Heart left ventricle (tissue), 16 donors: ENCODE data around the gene CLEC19A. TPM values are rescaled to one million over a fixed set of nuclear protein-coding genes. Genes with fewer than 3 reads are reported as not detected.
A peak's percentile ranks its signal among the peaks of the same experiment; 100 is the strongest.

Experiments used
- ATAC-seq, 4 donors: fragments of 200-7000 bp; cut with Tn5 transposase; one replicate each; pipeline ENCODE4 v1.9.1; 2020 to 2022; ENCODE audit warnings: moderate library complexity in 4 of 4, mild to moderate bottlenecking in 3 of 4, moderate number of reproducible peaks in 1 of 4
- DNase-seq, 5 donors: peaks; one replicate each; pipeline ENCODE4 v3.0.0-alpha.2; 2020
- H3K27ac ChIP-seq, 12 donors: fragments of 200-600 bp; sonication (generic) in 4 of 12; one replicate each; pipeline versions ENCODE4 v1.5.0 to v1.8.0; 2016 to 2022; ENCODE audit warnings: mild to moderate bottlenecking in 2 of 12
- H3K27me3 ChIP-seq, 9 donors: fragments of 200-600 bp; sonication (generic) in 2 of 9; one replicate each; pipeline versions ENCODE4 v1.5.1 to v1.8.0; 2016 to 2022; ENCODE audit warnings: mild to moderate bottlenecking in 3 of 9
- H3K36me3 ChIP-seq, 9 donors: fragments of 200-600 bp; sonication (generic) in 2 of 9; one replicate each; pipeline versions ENCODE4 v1.5.0 to v1.8.0; 2018 to 2022; ENCODE audit warnings: mild to moderate bottlenecking in 2 of 9
- H3K4me1 ChIP-seq, 12 donors: fragments of 200-600 bp; sonication (generic) in 4 of 12; one replicate each; pipeline versions ENCODE4 v1.5.0 to v1.8.0; 2016 to 2022; ENCODE audit warnings: mild to moderate bottlenecking in 3 of 12
- H3K4me3 ChIP-seq, 12 donors: fragments of 200-600 bp; sonication (generic) in 4 of 12; one replicate each; pipeline versions ENCODE4 v1.5.0 to v1.8.0; 2017 to 2022; ENCODE audit warnings: mild to moderate bottlenecking in 9 of 12, moderate library complexity in 4 of 12
- H3K9me3 ChIP-seq, 12 donors: fragments of 200-600 bp; sonication (generic) in 4 of 12; one replicate each; pipeline versions ENCODE4 v1.5.0 to v1.8.0; 2016 to 2022; ENCODE audit warnings: mild to moderate bottlenecking in 1 of 12
- CTCF ChIP-seq, 12 donors: fragments of 200-600 bp; sonication (generic) in 4 of 12; IDR thresholded peaks; one replicate each; pipeline versions ENCODE4 v1.5.0 to v1.8.0; 2018 to 2022; ENCODE audit warnings: antibody characterized with exemption in 12 of 12, mild to moderate bottlenecking in 5 of 12
- POLR2A ChIP-seq, 2 donors: fragments of 450-650 bp; IDR thresholded peaks; one replicate each; pipeline ENCODE4 v1.6.1; 2017; ENCODE audit warnings: antibody characterized with exemption in 2 of 2, mild to moderate bottlenecking in 2 of 2, moderate library complexity in 2 of 2
- WGBS, 4 donors: extraction: QIAGEN DNeasy Blood & Tissue Kit in 2 of 4; methylation state at CpG; one replicate each; pipeline versions ENCODE4 v1.1.5 to v1.1.7; 2013 to 2018; 5-methylcytosine and 5-hydroxymethylcytosine counted together
- intact Hi-C, 10 donors: fragments of 100-400 bp; cut with DNase I; formaldehyde crosslinking; loops; one replicate each; pipeline versions ENCODE4 v1.11.1 to v1.14.2; 2022
- polyA plus RNA-seq, 2 donors: library from polyadenylated mRNA; stranded (reverse); fragments of 200-250 nt; gene quantifications; one replicate each; pipeline ENCODE4 v1.2.3, GENCODE V29; 2013
- total RNA-seq, 9 donors: library from RNA; depleted of rRNA in 2 of 9; stranded (reverse); fragments of >200 nt in 2 of 9; fragmentation: NEBNext Ultra II Directional in 3 of 9; extraction: Animal tissue kit (Norgen Biotek cat#: 25700) in 3 of 9; gene quantifications; one replicate each; pipeline versions ENCODE4 v1.1.0 to v1.2.4, GENCODE V29; 2016 to 2023
- donor health status: ischemic (EF 13 %, LVEDD 7.1; RV severe dilation, severe dysfunction).
- donor health status: healthy with polysubstance abuse.
- donor health status: DM: no; HTN: yes; CAD: no.
- donor health status: DM: no; HTN: no; CAD: no.
- donor health status: ischemic (EF 25% LVEDD 6.9; RV normal size, moderate dysfunction).
- donor health status: ischemic (EF 25% LVEDD 5.7; RV mildly dilated, moderate dysfunction).
- donor health status: healthy.
- donor health status: DM: yes; HTN: yes; CAD: no.
- donor health status: ischemic (EF 35%, LVEDD 5.7; RV mildly dilated, moderate dysfunction).
- donor health status: nonischemic (EF 11% LVEDD 7.7; RV severe dilation, severe dysfunction).
- donor health status: DM: yes; HTN: yes; CAD: no.
- donor health status: PGD.
- donor health status: ischemic (EF 29% LVEDD 5.4; RV normal size, mild dysfunction).
- donor health status: nonischemic (EF 23%, LVEDD 6.1; RV moderate dilation, normal function).

The CLEC19A gene
- total and polyA plus RNA-seq, 11 donors = not detected

DNA sequence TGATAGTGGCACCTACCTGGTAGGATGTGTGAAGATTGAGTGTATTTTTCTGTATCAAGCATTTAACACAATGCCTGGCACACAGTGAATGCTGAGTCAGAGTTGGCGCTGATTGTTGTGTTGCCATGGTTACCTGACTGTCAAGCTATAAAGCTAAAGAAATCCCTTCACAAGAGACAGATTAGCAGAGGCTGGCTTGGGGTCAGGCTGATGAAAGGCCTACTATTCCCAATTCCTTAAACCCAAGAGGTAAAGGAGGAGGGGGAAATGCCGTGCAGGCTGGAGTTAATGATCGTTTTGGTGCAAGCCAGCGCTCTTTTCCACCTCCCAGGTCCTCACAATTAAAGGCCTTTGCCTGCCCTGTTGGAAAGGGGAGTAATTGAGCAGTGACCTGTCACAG, 5.9 kb downstream of the CLEC19A start:
- ATAC-seq = no peak
- TF ChIP-seq CTCF (IDR thresholded peaks at IDR 0.05) = no peak
- TF ChIP-seq POLR2A (IDR thresholded peaks at IDR 0.05) = no peak
- no peak overlapping the region for H3K27ac ChIP-seq

GRCh38 chr16:19292186-19292585, 6.7 kb downstream of the CLEC19A start:
- TF ChIP-seq POLR2A (IDR thresholded peaks at IDR 0.05) (no peak), CTCF (IDR thresholded peaks at IDR 0.05) (no peak)
- no peaks in the 10 kb centered on the region for H3K9me3 ChIP-seq
- peaks cover 0 to 18% (median 0%) of the 10 kb centered on the region in 12 donors for H3K4me1 ChIP-seq
- 52 to 58% (median 55%) methylated on average over 5 of the region's 5 CpGs for WGBS, 4 donors
- ATAC-seq (no peak), DNase-seq (no peak)
- intact Hi-C loops = no loop called here
- H3K27ac ChIP-seq = no peak overlapping the region
- no peaks in the 10 kb centered on the region for H3K36me3 ChIP-seq
- H3K27me3 ChIP-seq = peaks cover 0 to 8% (median 0%) of the 10 kb centered on the region in 9 donors
- no peak overlapping the region for H3K4me3 ChIP-seq

More for the DNA sequence above, 5.9 kb downstream of the CLEC19A start:
- Histone ChIP-seq H3K27me3 (peaks cover 0 to 8% (median 0%) of the 10 kb centered on the region in 9 donors), H3K9me3 (no peaks in the 10 kb centered on the region), H3K4me3 (no peak overlapping the region), H3K36me3 (no peaks in the 10 kb centered on the region), H3K4me1 (peaks cover 0 to 18% (median 0%) of the 10 kb centered on the region in 12 donors)
- DNase-seq = no peak
- WGBS, 4 donors = 32 to 52% (median 48%) methylated on average over 4 of the region's 4 CpGs
- intact Hi-C loops = no loop called here

GRCh38 chr16:19294156-19294649, 8.7 kb downstream of the CLEC19A start:
- Histone ChIP-seq H3K27ac (peak overlapping the region in 2 of 12 donors; percentile 28 to 69), H3K4me1 (peaks cover 0 to 18% (median 0%) of the 10 kb centered on the region in 12 donors), H3K9me3 (no peaks in the 10 kb centered on the region), H3K4me3 (no peak overlapping the region), H3K27me3 (peaks cover 0 to 5% (median 0%) of the 10 kb centered on the region in 9 donors), H3K36me3 (no peaks in the 10 kb centered on the region)
- intact Hi-C loops = no loop called here
- ATAC-seq (peak; percentile 66 to 95 (median 89)), DNase-seq (peak in 4 of 5 donors; percentile 56 to 82 (median 59))
- TF ChIP-seq CTCF (IDR thresholded peaks at IDR 0.05) = no peak
- WGBS, 4 donors = 19 to 25% (median 20%) methylated on average over 5 of the region's 5 CpGs

- H3K4me3 ChIP-seq = no peak overlapping the region
- peaks cover 0 to 8% (median 0%) of the 10 kb centered on the region in 9 donors for H3K27me3 ChIP-seq
- TF ChIP-seq POLR2A (IDR thresholded peaks at IDR 0.05) (no peak), CTCF (IDR thresholded peaks at IDR 0.05) (no peak)
- H3K36me3 ChIP-seq = no peaks in the 10 kb centered on the region
- 44 to 100% (median 46%) methylated on average over 1 to 2 of the region's 2 CpGs for WGBS, 4 donors
- intact Hi-C loops = no loop called here
- no peak for DNase-seq
- no peak overlapping the region for H3K27ac ChIP-seq
- peaks cover 0 to 18% (median 0%) of the 10 kb centered on the region in 12 donors for H3K4me1 ChIP-seq
- ATAC-seq = no peak
- no peaks in the 10 kb centered on the region for H3K9me3 ChIP-seq
Observed at GRCh38 chr16:19295393-19295792, 9.9 kb downstream of the CLEC19A start.
